HUES48 (cell line): ENCODE measurements around the gene TRAF7.
"Not testable (repeated sequence)": the region's sequence is repeated elsewhere in the genome, so short reads cannot be mapped to it uniquely, and the experiment has no call there.

ENCODE experiments used
- H3K27ac ChIP-seq: one replicate; pipeline ENCODE4 v1.7.0; 2013; ENCODE audit warnings: low read depth, low read length, inconsistent platforms
- H3K27me3 ChIP-seq: 2 replicates; pipeline ENCODE4 v1.6.1; 2013; ENCODE audit warnings: mild to moderate bottlenecking, low read length; ENCODE audit not compliant: control insufficient read depth, insufficient read depth
- H3K36me3 ChIP-seq: 2 replicates; pipeline ENCODE4 v1.6.1; 2013; ENCODE audit warnings: low read length; ENCODE audit not compliant: control insufficient read depth, insufficient read depth
- H3K4me1 ChIP-seq: 2 replicates; pipeline ENCODE4 v1.6.1; 2013; ENCODE audit warnings: mild to moderate bottlenecking, low read length; ENCODE audit not compliant: control insufficient read depth, insufficient read depth
- H3K4me3 ChIP-seq: 2 replicates; pipeline ENCODE4 v1.5.1; 2013; ENCODE audit warnings: mild to moderate bottlenecking, low read depth, low read length
- H3K9ac ChIP-seq: 2 replicates; pipeline ENCODE4 v1.6.1; 2013; ENCODE audit warnings: mild to moderate bottlenecking, low read depth, low read length, moderate library complexity
- H3K9me3 ChIP-seq: 2 replicates; pipeline ENCODE4 v1.6.1; 2013; ENCODE audit warnings: low read length; ENCODE audit not compliant: control insufficient read depth, insufficient read depth

TRAF7 gene

GRCh38 chr16:2112539-2113106 lies 43.0 kb upstream of the TRAF7 start:
- not testable (repeated sequence) for H3K4me3 ChIP-seq, H3K27me3 ChIP-seq, H3K27ac ChIP-seq, H3K4me1 ChIP-seq, H3K9me3 ChIP-seq, H3K9ac ChIP-seq
- peaks cover 22% of the 10 kb centered on the region for H3K36me3 ChIP-seq

- H3K9me3 ChIP-seq, H3K9ac ChIP-seq, H3K4me1 ChIP-seq, H3K27ac ChIP-seq, H3K4me3 ChIP-seq, H3K27me3 ChIP-seq: not testable (repeated sequence)
- H3K36me3 ChIP-seq = peaks cover 14% of the 10 kb centered on the region; the same call in 1 of the 2 replicates
Observed at GRCh38 chr16:2114225-2114624, 41.4 kb upstream of the TRAF7 start.

GRCh38 chr16:2114885-2115590 lies 40.5 kb upstream of the TRAF7 start:
- not testable (repeated sequence) for H3K4me3 ChIP-seq, H3K4me1 ChIP-seq, H3K9ac ChIP-seq, H3K27me3 ChIP-seq, H3K27ac ChIP-seq, H3K9me3 ChIP-seq
- peaks cover 10% of the 10 kb centered on the region; the same call in 1 of the 2 replicates for H3K36me3 ChIP-seq

- Histone ChIP-seq H3K27me3 (no peaks in the 10 kb centered on the region), H3K36me3 (peaks cover 5% of the 10 kb centered on the region; the same call in 1 of the 2 replicates), H3K9ac (no peak overlapping the region), H3K4me1 (no peaks in the 10 kb centered on the region), H3K9me3 (no peaks in the 10 kb centered on the region), H3K27ac (no peak overlapping the region), H3K4me3 (no peak overlapping the region)
Observed at GRCh38 chr16:2115591-2115973, 40.0 kb upstream of the TRAF7 start.

- not testable (repeated sequence) for H3K27me3 ChIP-seq, H3K9ac ChIP-seq
Observed at GRCh38 chr16:2116428-2116827, 39.2 kb upstream of the TRAF7 start.

GRCh38 chr16:2117341-2117740 lies 38.2 kb upstream of the TRAF7 start:
- not testable (repeated sequence) for H3K27me3 ChIP-seq, H3K9ac ChIP-seq, H3K9me3 ChIP-seq, H3K27ac ChIP-seq, H3K36me3 ChIP-seq, H3K4me1 ChIP-seq, H3K4me3 ChIP-seq

More at GRCh38 chr16:2116428-2116827, 39.2 kb upstream of the TRAF7 start:
- not testable (repeated sequence) for H3K4me1 ChIP-seq, H3K4me3 ChIP-seq, H3K27ac ChIP-seq, H3K36me3 ChIP-seq, H3K9me3 ChIP-seq

GRCh38 chr16:2117960-2118722 lies 37.4 kb upstream of the TRAF7 start:
- H3K27ac ChIP-seq, H3K4me3 ChIP-seq, H3K27me3 ChIP-seq, H3K9ac ChIP-seq, H3K36me3 ChIP-seq, H3K4me1 ChIP-seq, H3K9me3 ChIP-seq: not testable (repeated sequence)

GRCh38 chr16:2121325-2121724 lies 34.3 kb upstream of the TRAF7 start:
- H3K27ac ChIP-seq, H3K4me1 ChIP-seq, H3K27me3 ChIP-seq, H3K9ac ChIP-seq, H3K9me3 ChIP-seq, H3K36me3 ChIP-seq, H3K4me3 ChIP-seq: not testable (repeated sequence)

- H3K9ac ChIP-seq = no peak overlapping the region
- no peaks in the 10 kb centered on the region for H3K27me3 ChIP-seq
- H3K9me3 ChIP-seq = no peaks in the 10 kb centered on the region
- H3K36me3 ChIP-seq = no peaks in the 10 kb centered on the region
- no peak overlapping the region for H3K27ac ChIP-seq
- H3K4me3 ChIP-seq = no peak overlapping the region
- H3K4me1 ChIP-seq = peaks cover 8% of the 10 kb centered on the region
Observed at GRCh38 chr16:2121853-2122252, 33.7 kb upstream of the TRAF7 start.

GRCh38 chr16:2122429-2122828 lies 33.2 kb upstream of the TRAF7 start:
- Histone ChIP-seq H3K27ac (no peak overlapping the region), H3K4me3 (no peak overlapping the region), H3K9ac (no peak overlapping the region)

GRCh38 chr16:2122934-2123683 lies 32.5 kb upstream of the TRAF7 start:
- H3K27ac ChIP-seq, H3K9me3 ChIP-seq, H3K9ac ChIP-seq, H3K4me1 ChIP-seq, H3K4me3 ChIP-seq, H3K36me3 ChIP-seq, H3K27me3 ChIP-seq: not testable (repeated sequence)

More at GRCh38 chr16:2122429-2122828, 33.2 kb upstream of the TRAF7 start:
- no peaks in the 10 kb centered on the region for H3K9me3 ChIP-seq
- H3K27me3 ChIP-seq = no peaks in the 10 kb centered on the region
- H3K4me1 ChIP-seq = peaks cover 8% of the 10 kb centered on the region
- H3K36me3 ChIP-seq = no peaks in the 10 kb centered on the region
